ENCODE data around the gene CHRFAM7A.
"Not testable (repeated sequence)": the region's sequence is repeated elsewhere in the genome, so short reads cannot be mapped to it uniquely, and the experiment has no call there.

Gene CHRFAM7A

DNA sequence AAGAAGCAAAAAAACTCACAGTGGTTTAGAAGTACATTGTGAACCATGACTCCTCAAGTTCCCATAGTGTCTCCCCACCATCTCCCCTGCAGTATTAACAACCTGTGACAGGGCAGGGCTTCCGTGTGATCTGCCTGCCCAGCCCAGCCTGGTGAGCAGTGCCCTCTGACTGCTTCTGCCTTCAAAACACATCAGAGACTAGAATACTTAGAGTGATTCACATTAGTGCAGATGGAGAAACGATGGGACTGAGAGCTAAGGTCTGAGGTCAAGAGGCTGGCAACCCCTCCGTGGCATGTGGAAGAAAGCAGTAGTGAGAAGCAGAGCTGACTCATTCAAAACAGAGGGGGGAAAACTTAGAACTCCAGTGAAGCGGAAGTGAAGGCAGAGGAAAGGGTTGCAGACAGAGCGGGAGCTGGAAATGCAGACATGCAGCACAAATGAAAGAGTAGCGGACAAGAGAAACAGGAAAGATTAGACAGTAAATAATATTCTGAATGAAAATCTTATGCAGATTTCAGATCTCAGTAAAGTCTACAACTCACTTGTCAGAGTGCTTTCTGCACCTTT lies 6.9 kb downstream of the CHRFAM7A start:
- not testable (repeated sequence) for H2BK12ac ChIP-seq (ENCODE audit: low read length); H4K12ac ChIP-seq (ENCODE audit: low read depth, low read length); H3K4me1 ChIP-seq (ENCODE audit: control insufficient read depth in 1 of 2, insufficient read depth in 2 of 2, low read length in 2 of 2); H3K23ac ChIP-seq (ENCODE audit: low read length); H4K91ac ChIP-seq (ENCODE audit: low read depth, low read length); H3K9ac ChIP-seq (ENCODE audit: low read length); H3K14ac ChIP-seq (ENCODE audit: low read length); H2AK5ac ChIP-seq (ENCODE audit: low read length); H3K4me2 ChIP-seq (ENCODE audit: low read length); H3K36me3 ChIP-seq (ENCODE audit: control insufficient read depth in 1 of 2, insufficient read depth in 2 of 2, low read length in 2 of 2); H2BK5ac ChIP-seq (ENCODE audit: low read depth, low read length, poor library complexity); H3K4me3 ChIP-seq (ENCODE audit: low read depth, low read length); H3K27me3 ChIP-seq (ENCODE audit: insufficient read depth, low read length); H3K79me1 ChIP-seq (ENCODE audit: low read length); H3K4ac ChIP-seq (ENCODE audit: low read depth, low read length); DNase-seq; H3K27ac ChIP-seq (ENCODE audit: low read depth, low read length); H3K79me2 ChIP-seq (ENCODE audit: control insufficient read depth, insufficient read depth, low read length, poor library complexity); H4K8ac ChIP-seq (ENCODE audit: low read depth, low read length); H3K9me3 ChIP-seq (ENCODE audit: insufficient read depth, low read depth, low read length); H2BK120ac ChIP-seq (ENCODE audit: insufficient read depth, low read length, poor library complexity); H3K18ac ChIP-seq (ENCODE audit: low read length); H2AFZ ChIP-seq (ENCODE audit: insufficient read depth, low read length, poor library complexity)
- WGBS (ENCODE audit: extremely low coverage, insufficient coverage, insufficient read length): no CpG with 5 or more reads among the region's 6 CpGs

DNA sequence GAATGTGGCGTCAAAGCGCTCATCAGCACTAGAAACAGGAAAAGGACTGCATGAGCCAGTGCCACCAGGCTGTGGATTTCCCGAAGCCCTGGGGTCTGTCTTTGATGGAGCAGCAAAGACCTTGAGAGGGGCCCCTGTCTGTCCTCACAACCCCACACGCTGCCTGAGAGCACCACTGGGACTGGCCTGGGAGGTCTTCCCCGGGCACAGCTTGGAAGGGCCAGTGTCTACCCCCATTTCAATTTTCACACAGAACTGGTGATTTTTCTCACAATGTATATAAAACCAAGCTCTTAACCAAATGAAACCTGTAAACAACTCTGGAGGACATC lies 16.3 kb downstream of the CHRFAM7A start:
- H4K12ac ChIP-seq (ENCODE audit: low read depth, low read length); H3K9ac ChIP-seq (ENCODE audit: low read length); H4K91ac ChIP-seq (ENCODE audit: low read depth, low read length); H3K9me3 ChIP-seq (ENCODE audit: insufficient read depth, low read depth, low read length); H3K4ac ChIP-seq (ENCODE audit: low read depth, low read length); H2AK5ac ChIP-seq (ENCODE audit: low read length); H3K18ac ChIP-seq (ENCODE audit: low read length); H2BK12ac ChIP-seq (ENCODE audit: low read length); H3K36me3 ChIP-seq (ENCODE audit: control insufficient read depth in 1 of 2, insufficient read depth in 2 of 2, low read length in 2 of 2); H3K4me3 ChIP-seq (ENCODE audit: low read depth, low read length); H2BK120ac ChIP-seq (ENCODE audit: insufficient read depth, low read length, poor library complexity); DNase-seq; H2AFZ ChIP-seq (ENCODE audit: insufficient read depth, low read length, poor library complexity); H3K79me2 ChIP-seq (ENCODE audit: control insufficient read depth, insufficient read depth, low read length, poor library complexity); H2BK5ac ChIP-seq (ENCODE audit: low read depth, low read length, poor library complexity); H3K4me2 ChIP-seq (ENCODE audit: low read length); H3K27ac ChIP-seq (ENCODE audit: low read depth, low read length); H4K8ac ChIP-seq (ENCODE audit: low read depth, low read length); H3K27me3 ChIP-seq (ENCODE audit: insufficient read depth, low read length); H3K23ac ChIP-seq (ENCODE audit: low read length); H3K14ac ChIP-seq (ENCODE audit: low read length); H3K79me1 ChIP-seq (ENCODE audit: low read length); H3K4me1 ChIP-seq (ENCODE audit: control insufficient read depth in 1 of 2, insufficient read depth in 2 of 2, low read length in 2 of 2): not testable (repeated sequence)
- WGBS (ENCODE audit: extremely low coverage, insufficient coverage, insufficient read length): no CpG with 5 or more reads among the region's 5 CpGs

DNA sequence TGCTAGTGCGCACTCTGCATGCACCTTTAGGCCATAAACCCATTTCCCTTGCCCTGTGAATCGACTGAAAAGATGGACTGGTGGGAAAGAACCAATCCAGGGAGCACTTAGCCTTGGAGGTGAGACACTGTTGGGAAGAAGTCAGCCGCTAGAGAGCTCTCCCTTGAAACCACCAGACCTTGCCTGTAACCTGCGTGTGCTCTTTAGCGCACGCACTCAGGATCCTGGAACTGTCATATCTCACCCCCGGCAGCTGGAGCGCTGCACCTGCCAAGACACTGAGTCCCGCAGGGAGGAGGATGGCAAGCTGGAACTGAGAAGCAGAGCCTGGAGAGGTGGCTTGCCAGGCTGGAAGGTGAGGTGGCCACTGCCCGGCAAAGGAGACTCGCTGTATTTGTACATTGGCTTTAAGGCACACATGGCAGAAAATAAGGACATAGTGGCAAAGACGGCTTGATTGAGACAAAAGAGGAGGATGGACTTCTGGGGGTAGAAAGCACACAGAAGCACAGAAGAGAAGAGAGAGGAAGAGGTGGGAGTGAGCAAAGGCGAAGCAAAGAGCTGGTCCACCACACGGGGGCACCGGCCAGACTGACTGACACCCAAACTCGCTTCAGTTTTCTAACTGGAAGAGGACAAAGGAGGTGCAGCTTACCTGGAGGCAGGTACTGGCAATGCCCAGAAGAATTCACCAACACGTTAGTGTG lies 16.8 kb downstream of the CHRFAM7A start:
- not testable (repeated sequence) for H3K79me1 ChIP-seq (ENCODE audit: low read length); H4K12ac ChIP-seq (ENCODE audit: low read depth, low read length); H3K9ac ChIP-seq (ENCODE audit: low read length); H2BK120ac ChIP-seq (ENCODE audit: insufficient read depth, low read length, poor library complexity); H3K36me3 ChIP-seq (ENCODE audit: control insufficient read depth in 1 of 2, insufficient read depth in 2 of 2, low read length in 2 of 2); H2AK5ac ChIP-seq (ENCODE audit: low read length); H3K18ac ChIP-seq (ENCODE audit: low read length); DNase-seq; H3K4me1 ChIP-seq (ENCODE audit: control insufficient read depth in 1 of 2, insufficient read depth in 2 of 2, low read length in 2 of 2); H3K23ac ChIP-seq (ENCODE audit: low read length); H3K79me2 ChIP-seq (ENCODE audit: control insufficient read depth, insufficient read depth, low read length, poor library complexity); H3K4me2 ChIP-seq (ENCODE audit: low read length); H4K8ac ChIP-seq (ENCODE audit: low read depth, low read length); H3K4me3 ChIP-seq (ENCODE audit: low read depth, low read length); H3K27me3 ChIP-seq (ENCODE audit: insufficient read depth, low read length); H4K91ac ChIP-seq (ENCODE audit: low read depth, low read length); H3K4ac ChIP-seq (ENCODE audit: low read depth, low read length); H3K14ac ChIP-seq (ENCODE audit: low read length); H2BK5ac ChIP-seq (ENCODE audit: low read depth, low read length, poor library complexity); H2AFZ ChIP-seq (ENCODE audit: insufficient read depth, low read length, poor library complexity); H3K27ac ChIP-seq (ENCODE audit: low read depth, low read length); H2BK12ac ChIP-seq (ENCODE audit: low read length); H3K9me3 ChIP-seq (ENCODE audit: insufficient read depth, low read depth, low read length)
- no CpG with 5 or more reads among the region's 17 CpGs for WGBS (ENCODE audit: extremely low coverage, insufficient coverage, insufficient read length)

DNA sequence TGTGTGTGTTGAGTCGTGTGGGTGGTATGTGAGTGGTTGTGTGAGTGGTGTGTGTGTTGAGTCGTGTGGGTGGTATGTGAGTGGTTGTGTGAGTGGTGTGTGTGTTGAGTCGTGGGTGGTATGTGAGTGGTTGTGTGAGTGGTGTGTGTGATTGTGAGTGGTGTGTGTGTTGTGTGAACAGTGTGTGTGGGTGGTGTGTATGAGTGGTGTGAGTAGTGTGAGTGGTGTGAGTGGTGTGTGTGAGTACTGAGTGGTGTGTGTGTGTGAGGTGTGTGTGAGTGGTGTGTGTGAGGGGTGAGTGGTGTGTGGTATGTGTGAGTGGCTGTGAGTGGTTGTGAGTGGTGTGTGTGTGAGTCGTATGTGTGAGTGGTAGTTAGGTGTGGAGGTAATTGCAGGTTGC lies 17.5 kb downstream of the CHRFAM7A start:
- peak in 1 of 2 donors; percentile 0 for DNase-seq
- H3K14ac ChIP-seq (ENCODE audit: low read length); H2BK120ac ChIP-seq (ENCODE audit: insufficient read depth, low read length, poor library complexity); H2BK12ac ChIP-seq (ENCODE audit: low read length); H3K36me3 ChIP-seq (ENCODE audit: control insufficient read depth in 1 of 2, insufficient read depth in 2 of 2, low read length in 2 of 2); H3K27me3 ChIP-seq (ENCODE audit: insufficient read depth, low read length); H4K8ac ChIP-seq (ENCODE audit: low read depth, low read length); H3K4ac ChIP-seq (ENCODE audit: low read depth, low read length); H4K91ac ChIP-seq (ENCODE audit: low read depth, low read length); H3K79me1 ChIP-seq (ENCODE audit: low read length); H3K27ac ChIP-seq (ENCODE audit: low read depth, low read length); H3K4me2 ChIP-seq (ENCODE audit: low read length); H3K9ac ChIP-seq (ENCODE audit: low read length); H3K23ac ChIP-seq (ENCODE audit: low read length); H2AFZ ChIP-seq (ENCODE audit: insufficient read depth, low read length, poor library complexity); H2AK5ac ChIP-seq (ENCODE audit: low read length); H2BK5ac ChIP-seq (ENCODE audit: low read depth, low read length, poor library complexity); H4K12ac ChIP-seq (ENCODE audit: low read depth, low read length); H3K4me1 ChIP-seq (ENCODE audit: control insufficient read depth in 1 of 2, insufficient read depth in 2 of 2, low read length in 2 of 2); H3K9me3 ChIP-seq (ENCODE audit: insufficient read depth, low read depth, low read length); H3K18ac ChIP-seq (ENCODE audit: low read length); H3K79me2 ChIP-seq (ENCODE audit: control insufficient read depth, insufficient read depth, low read length, poor library complexity): not testable (repeated sequence)
- peak overlapping the region; percentile 59 for H3K4me3 ChIP-seq (ENCODE audit: low read depth, low read length)
- WGBS (ENCODE audit: extremely low coverage, insufficient coverage, insufficient read length): 100% methylated on average over 1 of the region's 4 CpGs

Measured in trophoblast cell (in vitro differentiated cells and primary cell).